DOHH2 (cell line): ENCODE results near the gene PLEKHG5.
A peak's percentile ranks its signal among the peaks of the same experiment; 100 is the strongest.

ENCODE experiments used
- H3F3A ChIP-seq: fragments of 200-600 bp; sonication (generic), shearing (Covaris generic); 2 replicates; pipeline ENCODE4 v1.6.0; 2016; ENCODE audit warnings: antibody characterized with exemption, mild to moderate bottlenecking; ENCODE audit not compliant: control insufficient read depth, insufficient read depth
- H3K27ac ChIP-seq: fragments of 200-600 bp; sonication (generic); 2 replicates; pipeline ENCODE4 v1.5.1; 2014; ENCODE audit warnings: low read depth, mild to moderate bottlenecking, low read length, moderate library complexity
- H3K27me3 ChIP-seq: fragments of 200-600 bp; sonication (generic); 2 replicates; pipeline ENCODE4 v1.6.1; 2014; ENCODE audit warnings: mild to moderate bottlenecking, low read length, mixed read lengths; ENCODE audit not compliant: control insufficient read depth
- H3K36me3 ChIP-seq: fragments of 200-600 bp; sonication (generic); 2 replicates; pipeline ENCODE4 v1.6.1; 2014; ENCODE audit warnings: mild to moderate bottlenecking, low read length, moderate library complexity, mixed read lengths; ENCODE audit not compliant: control insufficient read depth
- H3K4me1 ChIP-seq: fragments of 200-600 bp; sonication (generic); 2 replicates; pipeline ENCODE4 v1.6.1; 2014; ENCODE audit warnings: mild to moderate bottlenecking, low read length, mixed read lengths; ENCODE audit not compliant: control insufficient read depth
- H3K4me2 ChIP-seq: fragments of 200-600 bp; sonication (generic); 2 replicates; pipeline ENCODE4 v1.6.0; 2014; ENCODE audit warnings: mild to moderate bottlenecking, low read length, moderate library complexity
- H3K4me3 ChIP-seq: fragments of 200-600 bp; sonication (generic); 2 replicates; pipeline ENCODE4 v1.5.1; 2014; ENCODE audit warnings: mild to moderate bottlenecking, low read length, mixed read lengths
- H3K79me2 ChIP-seq: fragments of 200-600 bp; sonication (generic); 2 replicates; pipeline ENCODE4 v1.6.1; 2014; ENCODE audit warnings: mild to moderate bottlenecking, low read length, mixed read lengths; ENCODE audit not compliant: control insufficient read depth
- H3K9me2 ChIP-seq: fragments of 200-600 bp; sonication (generic); replicated peaks from 2 replicates; pipeline ENCODE4 v1.6.1; 2014; ENCODE audit warnings: mild to moderate bottlenecking, low read length, mixed read lengths; ENCODE audit not compliant: control insufficient read depth
- H3K9me3 ChIP-seq: fragments of 200-600 bp; sonication (generic); 2 replicates; pipeline ENCODE4 v1.6.1; 2014; ENCODE audit warnings: antibody characterized with exemption, low read length, mixed read lengths; ENCODE audit not compliant: control insufficient read depth, insufficient read depth
- H4K20me1 ChIP-seq: fragments of 200-600 bp; sonication (generic); 2 replicates; pipeline ENCODE4 v1.6.0; 2014; ENCODE audit warnings: low read depth, mild to moderate bottlenecking, antibody characterized with exemption, low read length, moderate library complexity; ENCODE audit not compliant: control insufficient read depth, insufficient read depth
- CTCF ChIP-seq: fragments of 200-600 bp; sonication (generic); IDR thresholded peaks from one replicate; pipeline ENCODE4 v1.5.1; 2014; ENCODE audit warnings: antibody characterized with exemption, mild to moderate bottlenecking, low read depth, low read length; ENCODE audit not compliant: poor library complexity, severe bottlenecking
- EZH2phosphoT487 ChIP-seq: fragments of 200-600 bp; sonication (generic); IDR thresholded peaks from 2 replicates; pipeline ENCODE4 v1.6.1; 2017; ENCODE audit warnings: borderline replicate concordance, mild to moderate bottlenecking, antibody characterized with exemption, low read length, moderate library complexity, mixed read lengths

PLEKHG5 gene

GRCh38 chr1:6528492-6528891 lies 37.0 kb upstream of the PLEKHG5 start:
- Histone ChIP-seq H3K27ac (no peak overlapping the region), H3K36me3 (peaks cover 75% of the 10 kb centered on the region), H3K79me2 (no peaks in the 10 kb centered on the region), H3K9me3 (no peaks in the 10 kb centered on the region), H3K4me1 (no peaks in the 10 kb centered on the region), H3F3A (peaks cover 5% of the 10 kb centered on the region; the same call in 1 of the 2 replicates), H4K20me1 (no peaks in the 10 kb centered on the region), H3K9me2 (no peaks in the 10 kb centered on the region), H3K27me3 (no peaks in the 10 kb centered on the region), H3K4me3 (no peak overlapping the region), H3K4me2 (no peak overlapping the region)
- no peak for TF ChIP-seq EZH2phosphoT487

GRCh38 chr1:6526316-6526715 lies 34.8 kb upstream of the PLEKHG5 start:
- no peaks in the 10 kb centered on the region for H3K9me2 ChIP-seq
- peaks cover 5% of the 10 kb centered on the region; the same call in 1 of the 2 replicates for H3F3A ChIP-seq
- no peaks in the 10 kb centered on the region for H3K79me2 ChIP-seq
- no peaks in the 10 kb centered on the region for H3K9me3 ChIP-seq
- no peak overlapping the region for H3K4me2 ChIP-seq
- no peaks in the 10 kb centered on the region for H3K4me1 ChIP-seq
- H3K27ac ChIP-seq, result no peak overlapping the region
- H3K36me3 ChIP-seq, result peaks cover 53% of the 10 kb centered on the region
- TF ChIP-seq EZH2phosphoT487 (no peak), CTCF (no peak)
- no peak overlapping the region for H3K4me3 ChIP-seq
- no peaks in the 10 kb centered on the region for H4K20me1 ChIP-seq
- no peaks in the 10 kb centered on the region for H3K27me3 ChIP-seq

- TF ChIP-seq EZH2phosphoT487 (no peak), CTCF (peak; percentile 78)
- Histone ChIP-seq H3K9me3 (no peaks in the 10 kb centered on the region), H3K9me2 (no peaks in the 10 kb centered on the region), H3K4me3 (no peak overlapping the region), H3F3A (peaks cover 5% of the 10 kb centered on the region; the same call in 1 of the 2 replicates), H3K4me2 (no peak overlapping the region), H3K27ac (no peak overlapping the region), H3K4me1 (no peaks in the 10 kb centered on the region), H4K20me1 (no peaks in the 10 kb centered on the region), H3K36me3 (peaks cover 39% of the 10 kb centered on the region), H3K27me3 (no peaks in the 10 kb centered on the region), H3K79me2 (no peaks in the 10 kb centered on the region)
These were observed 32.1 kb upstream of the PLEKHG5 start for GRCh38 chr1:6523566-6523965.

DNA sequence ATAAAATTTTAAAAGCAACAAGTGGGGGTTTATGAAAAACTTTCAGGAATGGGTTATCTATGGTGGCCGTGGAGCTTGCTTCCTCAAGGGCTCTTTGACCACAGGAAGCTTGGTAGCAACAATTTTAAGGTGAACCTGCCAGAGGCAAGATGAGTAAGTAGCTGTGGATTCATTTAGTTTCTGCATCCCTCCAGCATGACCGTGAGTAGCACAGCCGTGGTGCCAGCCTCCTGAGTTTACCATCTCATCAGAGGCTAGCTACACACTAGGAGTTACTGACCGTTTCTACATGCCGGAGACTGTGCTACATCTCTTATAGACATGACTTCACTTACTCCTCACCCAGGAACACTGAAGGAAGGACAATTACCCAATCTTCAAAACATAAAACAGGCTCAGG lies 30.1 kb upstream of the PLEKHG5 start:
- Histone ChIP-seq H3K27ac (no peak overlapping the region), H3F3A (peaks cover 5% of the 10 kb centered on the region; the same call in 1 of the 2 replicates), H3K4me3 (no peak overlapping the region)

More for the DNA sequence above, 30.1 kb upstream of the PLEKHG5 start:
- no peaks in the 10 kb centered on the region for H4K20me1 ChIP-seq
- no peaks in the 10 kb centered on the region for H3K4me1 ChIP-seq
- H3K27me3 ChIP-seq, result no peaks in the 10 kb centered on the region
- H3K79me2 ChIP-seq, result no peaks in the 10 kb centered on the region
- TF ChIP-seq CTCF, result no peak
- no peak for TF ChIP-seq EZH2phosphoT487
- H3K4me2 ChIP-seq, result no peak overlapping the region
- no peaks in the 10 kb centered on the region for H3K9me3 ChIP-seq
- H3K36me3 ChIP-seq, result peaks cover 24% of the 10 kb centered on the region
- H3K9me2 ChIP-seq, result no peaks in the 10 kb centered on the region
